Chondrocyte (in vitro differentiated cells): ENCODE results near the gene POU4F1. TPM values are rescaled to one million over a fixed set of nuclear protein-coding genes. Genes with fewer than 3 reads are reported as not detected.

Source experiments
- DNase-seq: peaks from one replicate; pipeline ENCODE4 v3.0.0; 2021; ENCODE audit warnings: mixed read lengths, low spot score
- H3K27ac Mint-ChIP-seq: one replicate; pipeline ENCODE4 v1.8.0; 2021; ENCODE audit warnings: mild to moderate bottlenecking, moderate library complexity, mixed read lengths; ENCODE audit not compliant: unreplicated experiment
- H3K27me3 Mint-ChIP-seq: 2 replicates; pipeline ENCODE4 v1.8.0; 2021; ENCODE audit warnings: low read depth, mixed read lengths
- H3K36me3 Mint-ChIP-seq: 2 replicates; pipeline ENCODE4 v1.8.0; 2021; ENCODE audit warnings: low read depth, mixed read lengths
- H3K4me1 Mint-ChIP-seq: 2 replicates; pipeline ENCODE4 v1.8.0; 2021; ENCODE audit warnings: low read depth, mild to moderate bottlenecking, mixed read lengths
- H3K4me3 Mint-ChIP-seq: one replicate; pipeline ENCODE4 v1.8.0; 2021; ENCODE audit warnings: mild to moderate bottlenecking, moderate library complexity, mixed read lengths; ENCODE audit not compliant: unreplicated experiment
- H3K9me3 Mint-ChIP-seq: 2 replicates; pipeline ENCODE4 v1.8.0; 2021; ENCODE audit warnings: low read depth, mixed read lengths
- total RNA-seq: library from RNA; stranded (reverse); gene quantifications from 3 replicates; pipeline ENCODE4 v1.2.1, GENCODE V29; 2021
- TF ChIP-seq, protein P1 (sequence below): fragments of 200-600 bp; sonication (generic); IDR thresholded peaks from 2 replicates; pipeline ENCODE4 v1.5.0; 2021; ENCODE audit warnings: antibody characterized with exemption, mild to moderate bottlenecking, moderate library complexity

POU4F1 gene
- total RNA-seq, 1 donor from 2014 or later: not detected

- H3K36me3 Mint-ChIP-seq: peaks cover 3% of the 10 kb centered on the region
- TF ChIP-seq, protein P1, sequence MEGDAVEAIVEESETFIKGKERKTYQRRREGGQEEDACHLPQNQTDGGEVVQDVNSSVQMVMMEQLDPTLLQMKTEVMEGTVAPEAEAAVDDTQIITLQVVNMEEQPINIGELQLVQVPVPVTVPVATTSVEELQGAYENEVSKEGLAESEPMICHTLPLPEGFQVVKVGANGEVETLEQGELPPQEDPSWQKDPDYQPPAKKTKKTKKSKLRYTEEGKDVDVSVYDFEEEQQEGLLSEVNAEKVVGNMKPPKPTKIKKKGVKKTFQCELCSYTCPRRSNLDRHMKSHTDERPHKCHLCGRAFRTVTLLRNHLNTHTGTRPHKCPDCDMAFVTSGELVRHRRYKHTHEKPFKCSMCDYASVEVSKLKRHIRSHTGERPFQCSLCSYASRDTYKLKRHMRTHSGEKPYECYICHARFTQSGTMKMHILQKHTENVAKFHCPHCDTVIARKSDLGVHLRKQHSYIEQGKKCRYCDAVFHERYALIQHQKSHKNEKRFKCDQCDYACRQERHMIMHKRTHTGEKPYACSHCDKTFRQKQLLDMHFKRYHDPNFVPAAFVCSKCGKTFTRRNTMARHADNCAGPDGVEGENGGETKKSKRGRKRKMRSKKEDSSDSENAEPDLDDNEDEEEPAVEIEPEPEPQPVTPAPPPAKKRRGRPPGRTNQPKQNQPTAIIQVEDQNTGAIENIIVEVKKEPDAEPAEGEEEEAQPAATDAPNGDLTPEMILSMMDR: no peak
- no peak for DNase-seq
- H3K4me1 Mint-ChIP-seq: no peaks in the 10 kb centered on the region
- no peaks in the 10 kb centered on the region for H3K27me3 Mint-ChIP-seq
- no peaks in the 10 kb centered on the region for H3K9me3 Mint-ChIP-seq
- no peak overlapping the region for H3K4me3 Mint-ChIP-seq
- H3K27ac Mint-ChIP-seq: no peak overlapping the region
Observed at GRCh38 chr13:78638216-78638615, 34.9 kb upstream of the POU4F1 start.

DNA sequence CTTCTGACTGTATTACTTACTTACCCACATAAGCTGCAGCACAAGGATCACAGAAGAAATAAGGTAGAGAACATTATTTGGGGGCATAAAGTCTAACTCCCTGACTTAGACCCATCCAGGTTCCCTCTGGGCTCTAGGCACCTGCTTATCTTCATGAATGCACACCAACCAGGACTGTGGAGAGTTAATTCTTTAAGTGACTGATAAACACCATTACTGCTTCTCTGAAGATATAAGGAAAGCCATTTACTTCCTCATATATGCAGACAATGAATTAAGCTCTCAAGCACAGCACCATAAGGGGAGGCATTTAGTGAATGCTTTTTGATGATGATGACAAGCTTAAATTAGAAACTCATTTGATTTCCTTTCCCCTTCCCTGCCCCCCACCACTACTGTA lies 33.1 kb upstream of the POU4F1 start:
- H3K27me3 Mint-ChIP-seq: no peaks in the 10 kb centered on the region
- H3K4me3 Mint-ChIP-seq: no peak overlapping the region
- no peaks in the 10 kb centered on the region for H3K4me1 Mint-ChIP-seq
- DNase-seq: no peak
- TF ChIP-seq, protein P1: no peak
- H3K36me3 Mint-ChIP-seq: peaks cover 14% of the 10 kb centered on the region
- no peak overlapping the region for H3K27ac Mint-ChIP-seq
- no peaks in the 10 kb centered on the region for H3K9me3 Mint-ChIP-seq

DNA sequence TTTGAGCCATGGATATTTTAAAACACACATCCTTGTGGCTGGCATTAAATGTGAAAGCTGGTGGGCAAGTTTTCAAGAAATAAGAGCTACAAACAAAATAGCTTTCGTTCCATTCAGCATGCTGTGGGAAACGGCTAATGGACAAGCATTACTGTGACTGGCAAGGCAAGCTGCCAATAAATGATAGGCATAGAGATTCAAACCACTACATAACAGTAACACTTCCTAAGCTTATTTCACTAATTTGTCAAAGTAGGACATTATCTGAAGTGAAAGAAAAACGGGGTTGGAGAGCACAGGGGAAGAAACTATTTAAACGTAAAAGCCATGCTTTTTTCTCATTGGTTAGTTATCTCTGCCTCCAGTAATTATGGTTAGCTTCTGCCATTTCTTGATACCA lies 29.6 kb upstream of the POU4F1 start:
- no peaks in the 10 kb centered on the region for H3K4me1 Mint-ChIP-seq
- no peak for DNase-seq
- H3K27ac Mint-ChIP-seq: no peak overlapping the region
- H3K27me3 Mint-ChIP-seq: no peaks in the 10 kb centered on the region
- TF ChIP-seq, protein P1: no peak
- H3K4me3 Mint-ChIP-seq: no peak overlapping the region
- H3K9me3 Mint-ChIP-seq: no peaks in the 10 kb centered on the region
- peaks cover 20% of the 10 kb centered on the region for H3K36me3 Mint-ChIP-seq

DNA sequence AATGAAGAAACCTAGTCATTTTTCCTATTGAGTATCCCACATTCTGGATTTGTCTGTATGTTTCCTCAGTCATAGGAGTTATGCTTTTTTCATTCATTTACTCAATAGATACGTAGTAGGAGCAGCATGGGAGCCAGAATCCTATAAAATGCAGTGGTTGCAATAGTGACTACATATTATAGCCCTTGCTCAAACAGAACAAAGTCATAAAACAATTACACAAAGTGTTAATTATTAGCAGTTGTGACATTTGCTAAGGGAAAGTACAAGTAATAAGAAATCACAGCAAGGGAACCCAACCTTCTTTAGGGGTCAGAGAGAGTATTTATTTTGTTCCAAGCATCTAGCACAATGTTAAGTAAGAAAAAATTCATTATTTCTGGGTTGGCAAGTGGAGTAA lies 27.7 kb upstream of the POU4F1 start:
- TF ChIP-seq, protein P1: no peak
- Mint-ChIP-seq H3K27me3 (no peaks in the 10 kb centered on the region), H3K9me3 (no peaks in the 10 kb centered on the region), H3K36me3 (peaks cover 22% of the 10 kb centered on the region), H3K27ac (no peak overlapping the region), H3K4me1 (no peaks in the 10 kb centered on the region), H3K4me3 (no peak overlapping the region)
- DNase-seq: no peak

DNA sequence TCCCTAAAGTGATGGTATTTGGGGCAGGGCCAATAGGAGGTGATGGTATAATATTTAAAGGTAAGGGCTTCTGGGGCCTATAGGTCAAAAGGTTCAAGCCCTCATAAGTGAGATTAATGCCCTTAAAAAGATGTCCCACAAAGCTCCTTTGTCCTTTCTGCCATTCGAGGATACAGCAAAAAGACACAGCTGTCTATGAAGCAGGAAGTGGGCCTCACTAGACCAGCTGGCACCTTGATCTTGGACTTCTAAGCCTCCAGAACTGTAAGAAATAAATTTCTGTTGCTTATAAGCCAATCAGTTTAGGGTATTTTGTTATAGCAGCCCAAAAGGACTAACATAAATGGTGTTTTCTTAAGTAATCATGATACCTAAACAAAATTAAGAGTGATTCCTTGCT lies 27.2 kb upstream of the POU4F1 start:
- DNase-seq: no peak
- Mint-ChIP-seq H3K36me3 (peaks cover 22% of the 10 kb centered on the region), H3K27me3 (no peaks in the 10 kb centered on the region), H3K27ac (no peak overlapping the region), H3K4me3 (no peak overlapping the region), H3K9me3 (no peaks in the 10 kb centered on the region), H3K4me1 (no peaks in the 10 kb centered on the region)
- TF ChIP-seq, protein P1: no peak
